GM18861 (cell line): ENCODE results near the gene RPS6KA2.

ENCODE experiments used
- ATAC-seq: cut with Tn5 transposase; IDR thresholded peaks from one replicate; pipeline ENCODE4 v1.9.1; 2021; ENCODE audit not compliant: unreplicated experiment

The RPS6KA2 gene

DNA sequence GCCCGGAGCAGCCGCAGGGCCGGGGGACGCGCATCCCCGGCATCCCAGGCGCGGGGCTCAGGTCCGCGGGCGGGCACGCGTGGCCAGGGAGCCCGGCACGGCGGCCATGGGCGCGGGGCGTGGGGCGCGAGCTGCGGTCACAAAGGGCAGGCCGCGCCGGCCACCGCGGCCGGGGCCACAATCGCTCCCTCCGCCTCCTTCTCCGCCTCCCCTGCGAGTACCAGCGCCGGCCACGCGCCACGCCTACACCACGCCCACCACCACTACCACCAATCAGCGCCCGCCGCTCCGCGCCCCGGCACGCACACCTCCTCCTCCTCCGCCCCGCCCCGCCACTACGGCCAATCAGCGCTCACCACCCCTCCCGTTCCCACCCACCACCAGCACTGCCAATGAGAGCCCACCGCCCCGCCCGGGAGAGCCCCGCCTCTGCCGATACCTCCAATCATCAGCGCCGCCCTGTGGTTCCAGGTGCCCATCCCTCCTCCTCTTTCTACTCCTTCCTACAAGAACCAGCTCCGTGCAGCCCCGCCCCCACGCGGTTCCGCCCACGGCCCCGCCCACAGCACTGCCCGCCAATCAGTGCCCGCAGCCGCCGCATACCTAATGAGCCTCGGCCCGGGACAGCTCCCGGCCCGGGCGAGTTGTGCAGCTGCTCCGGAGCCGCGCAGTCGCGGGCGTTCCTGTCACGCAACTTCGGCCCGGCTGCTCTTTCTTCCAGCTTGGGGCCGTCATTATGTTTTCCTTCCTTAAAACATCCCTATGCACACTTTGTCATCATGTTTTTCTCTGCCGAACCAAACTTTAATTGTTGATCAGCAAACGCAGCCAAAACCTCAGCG, at the start of gene RPS6KA2:
Gene RPS6KA2, minus strand, starts transcription at position 219 of the 842 bp plus-strand sequence. CDS start 232 bp downstream, outside the sequence.
- peak; percentile 86 for ATAC-seq

DNA sequence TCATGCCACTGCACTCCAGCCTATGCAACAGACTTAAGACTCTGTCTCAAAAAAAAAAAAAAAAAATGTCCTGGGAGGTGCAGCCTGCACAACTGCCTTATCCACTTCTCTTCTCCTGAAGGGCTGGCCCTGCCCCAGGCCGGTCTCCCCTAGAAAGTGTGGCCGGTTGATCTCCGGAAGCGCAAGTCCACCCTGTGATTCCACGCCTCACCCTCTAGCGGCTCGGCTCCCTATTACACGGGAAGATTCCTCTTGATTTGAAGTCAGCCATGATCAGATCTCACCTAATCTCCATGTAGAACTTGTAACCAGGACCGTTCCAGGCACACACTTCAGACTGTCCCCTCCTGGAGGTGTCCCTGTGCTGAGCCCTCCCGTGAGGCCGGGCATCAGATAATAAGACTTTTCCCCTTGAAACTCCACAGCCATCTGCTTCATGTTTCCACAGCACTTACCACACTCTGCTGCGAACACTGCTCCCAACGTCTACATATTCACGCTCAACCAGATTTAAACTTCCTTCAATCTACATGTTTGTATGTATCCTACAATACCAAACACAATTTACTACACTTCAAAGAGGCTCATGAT, 49.3 kb upstream of the RPS6KA2 start:
- ATAC-seq: no peak

DNA sequence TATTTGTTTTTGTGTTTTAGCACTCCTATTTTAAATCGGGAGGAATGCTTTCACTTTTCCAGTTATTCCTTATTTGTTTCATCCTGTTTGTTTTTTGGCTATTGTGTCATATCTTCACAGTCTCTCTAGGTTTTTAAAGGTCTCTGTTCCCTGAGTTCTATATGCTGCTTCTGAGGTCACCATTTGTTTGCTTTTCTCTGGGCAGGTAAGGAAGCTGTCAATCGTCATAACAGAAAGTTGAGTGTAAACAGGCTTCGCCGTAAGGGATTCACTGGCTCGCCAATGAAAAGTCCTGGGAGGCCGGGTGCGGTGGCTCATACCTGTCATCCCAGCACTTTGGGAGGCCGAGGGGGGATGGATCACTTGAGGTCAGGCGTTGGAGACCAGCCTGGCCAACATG, 48.7 kb upstream of the RPS6KA2 start:
- ATAC-seq: no peak

DNA sequence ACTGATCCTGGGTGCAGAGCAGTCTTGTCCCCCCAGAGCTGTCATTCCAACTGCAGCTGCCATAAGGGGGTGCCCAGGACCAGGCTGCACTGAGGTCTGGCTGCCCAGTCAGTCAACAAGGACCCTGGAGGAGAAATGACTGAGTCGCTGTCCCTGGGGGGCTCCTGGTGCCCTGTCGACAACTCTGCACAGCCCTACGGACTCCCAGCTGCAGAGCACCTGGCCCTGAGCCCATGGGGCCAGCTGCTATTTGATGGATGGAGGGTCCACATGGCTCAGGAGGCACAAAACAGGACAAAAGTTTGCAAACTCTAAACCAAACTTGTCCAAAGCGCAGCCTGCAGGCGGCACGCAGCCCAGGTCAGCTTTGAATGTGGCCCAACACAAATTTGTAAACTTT, 46.3 kb upstream of the RPS6KA2 start:
- no peak for ATAC-seq

DNA sequence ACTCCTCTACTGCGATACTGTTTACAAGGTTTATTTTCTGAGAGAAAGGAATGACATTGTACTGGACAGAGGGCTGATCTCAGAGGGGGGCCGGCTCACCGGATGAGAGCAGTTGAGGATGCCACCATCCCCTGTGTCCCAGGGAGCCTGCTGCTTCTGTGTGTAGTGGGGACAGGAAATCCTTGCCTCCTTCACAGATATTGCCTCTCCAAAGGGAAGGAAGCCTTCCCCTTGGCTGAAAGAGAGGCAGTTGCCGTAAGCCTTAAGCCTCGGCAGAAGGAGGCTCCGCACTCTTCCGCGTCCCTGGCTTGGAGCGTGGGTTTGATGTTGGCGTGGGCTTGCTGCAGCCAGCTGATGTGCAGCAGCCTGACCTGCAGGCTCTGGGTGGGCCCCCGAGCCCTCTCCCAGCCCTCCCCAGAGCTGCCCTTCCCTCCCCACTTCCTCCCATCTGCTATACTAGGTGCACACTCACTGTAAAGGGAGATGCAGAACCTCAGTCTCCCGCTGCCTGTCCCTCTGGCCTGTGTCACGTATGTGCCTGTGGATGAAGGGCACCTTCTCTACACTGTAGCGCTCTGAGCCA, 45.7 kb upstream of the RPS6KA2 start:
- ATAC-seq: no peak

DNA sequence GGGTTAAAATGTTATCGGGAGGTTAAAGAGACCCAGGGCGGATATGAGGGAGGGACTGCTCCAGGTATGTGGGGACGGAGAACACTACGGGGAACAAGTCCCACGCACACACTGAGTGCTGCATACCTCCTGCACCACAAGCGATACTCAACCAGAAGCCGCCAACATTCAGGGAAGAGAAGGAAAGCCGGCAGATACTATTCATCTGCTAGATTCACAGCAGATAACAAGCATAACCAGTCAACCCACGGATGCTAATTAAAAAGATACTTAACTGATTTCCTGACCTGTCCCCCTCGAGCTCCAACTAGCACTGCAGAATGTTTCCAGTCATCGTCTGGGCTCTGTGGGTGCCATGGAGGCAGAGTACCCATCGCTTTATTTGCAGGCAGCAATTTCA, 45.1 kb upstream of the RPS6KA2 start:
- no peak for ATAC-seq

DNA sequence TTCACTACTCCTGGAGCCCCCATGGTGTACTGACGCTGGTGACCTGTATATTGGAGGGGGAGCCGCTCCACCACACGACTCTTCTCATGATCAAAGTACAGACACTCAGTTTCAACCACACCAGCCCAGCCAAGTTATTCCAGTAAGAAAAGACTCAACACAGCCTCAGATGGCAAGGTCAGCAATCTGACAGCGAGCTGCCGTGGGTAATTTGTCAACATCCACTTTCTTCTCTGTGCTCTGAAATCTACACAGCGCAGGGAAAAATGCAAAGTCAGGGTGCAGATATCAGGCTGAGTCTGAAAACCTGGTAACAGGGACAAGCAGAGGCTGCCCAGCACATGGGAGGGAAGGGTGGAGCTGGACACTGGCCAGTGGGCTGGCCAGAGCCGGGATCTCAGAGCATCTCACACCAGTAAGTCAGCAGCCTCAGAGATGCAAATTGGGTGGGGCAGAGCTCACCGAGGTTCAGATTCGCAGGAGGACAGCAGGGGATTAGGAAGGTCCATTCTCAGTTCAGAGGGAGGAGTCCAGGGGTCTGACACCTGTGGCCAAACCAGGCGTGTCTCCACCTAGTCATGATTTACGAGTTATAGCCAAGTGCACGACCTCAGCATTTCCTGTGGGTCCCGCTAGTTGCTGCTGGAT, 44.5 kb upstream of the RPS6KA2 start:
- ATAC-seq: no peak

DNA sequence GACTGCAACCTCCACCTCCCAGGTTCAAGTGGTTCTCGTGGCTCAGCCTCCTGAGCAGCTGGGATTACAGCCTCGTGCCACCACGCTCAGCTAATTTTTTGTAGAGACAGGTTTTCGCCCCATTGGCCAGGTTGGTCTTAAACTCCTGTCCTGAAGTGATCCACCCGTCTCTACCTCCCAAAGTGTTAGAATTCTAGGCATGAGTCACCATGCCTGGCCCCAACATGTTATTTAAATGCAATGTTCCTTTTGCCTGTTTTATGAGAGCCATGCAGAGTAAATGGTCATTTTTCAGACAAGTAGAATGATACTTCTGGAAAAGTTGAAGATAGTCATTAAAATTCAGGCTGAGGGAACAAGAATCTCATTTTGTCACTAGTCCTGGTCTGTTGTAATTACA, 43.8 kb upstream of the RPS6KA2 start:
- ATAC-seq: no peak

DNA sequence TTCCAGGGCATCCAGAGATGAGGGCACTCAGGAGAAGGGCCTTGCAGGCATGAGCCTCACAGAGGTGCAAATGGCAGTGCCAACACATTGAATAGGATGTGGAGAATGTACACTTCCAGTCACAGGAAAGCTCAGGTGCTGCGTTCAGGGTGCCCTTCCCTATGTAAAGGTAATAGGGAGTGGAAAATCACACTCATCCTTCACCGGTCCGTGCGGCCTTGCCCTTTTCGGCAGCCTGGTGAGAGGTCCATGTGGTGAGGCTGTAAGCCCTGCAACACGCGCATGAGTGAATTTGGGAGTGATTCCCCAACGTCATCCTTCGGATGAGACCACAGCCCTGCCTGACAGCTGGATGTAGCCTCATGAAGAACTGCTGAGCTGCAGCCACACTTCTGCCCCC, 43.0 kb upstream of the RPS6KA2 start:
- no peak for ATAC-seq

DNA sequence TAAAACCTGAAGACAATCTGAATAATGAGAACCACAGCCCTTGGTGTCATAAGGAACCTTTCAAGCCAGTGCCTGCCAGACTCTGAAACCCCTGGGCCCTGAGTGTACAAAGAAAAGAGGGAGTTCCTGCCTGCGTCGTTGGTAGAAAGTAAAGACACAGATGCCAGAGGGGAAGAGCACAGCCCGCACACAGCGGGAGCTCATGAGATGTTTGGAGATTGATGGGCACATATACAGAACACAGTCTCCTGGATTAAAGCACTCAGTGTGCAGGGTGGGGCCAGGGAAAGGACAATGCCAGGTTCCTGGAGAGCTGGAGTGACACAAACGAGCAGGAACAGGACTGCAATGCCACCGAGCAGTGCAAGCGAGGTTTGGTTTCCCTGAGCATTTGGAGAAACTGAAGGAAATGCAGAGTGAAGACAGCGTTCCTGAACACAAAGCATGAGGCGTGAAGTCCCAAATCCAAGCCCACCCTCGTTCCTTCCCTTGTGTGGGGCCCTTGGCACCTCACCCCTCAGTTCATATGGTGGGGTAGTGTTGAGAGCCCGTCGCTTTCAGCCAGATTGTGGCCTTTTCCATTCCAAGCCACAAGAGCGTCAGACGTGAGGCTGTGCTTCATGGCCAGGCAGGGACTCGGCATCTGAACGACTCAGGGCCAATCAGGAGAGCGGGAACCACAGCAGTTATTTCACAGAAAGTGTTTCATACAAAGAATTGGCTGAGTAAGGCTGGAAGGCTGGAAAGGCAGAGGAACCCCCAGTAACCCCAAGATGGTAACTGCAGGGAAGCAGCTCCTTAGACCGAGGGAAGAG, 41.0 kb upstream of the RPS6KA2 start:
- ATAC-seq: no peak

DNA sequence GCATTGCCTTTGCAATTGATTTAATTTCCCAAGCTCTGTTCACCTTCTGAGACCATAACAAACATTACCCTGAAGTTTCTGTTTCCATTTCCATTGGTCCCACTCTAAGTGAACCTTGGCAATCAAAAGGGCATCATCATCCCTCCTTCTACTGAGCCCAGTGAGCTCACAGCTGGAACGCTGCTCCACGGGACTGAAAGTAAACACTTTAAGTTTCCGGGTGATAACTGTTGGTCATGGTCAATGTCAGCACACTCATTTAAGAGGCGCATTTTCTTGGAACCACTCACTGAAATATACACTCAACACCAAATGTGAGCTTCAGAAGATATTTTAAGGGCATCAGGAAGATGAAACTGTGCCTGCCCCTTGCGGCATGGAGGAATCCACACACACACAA, 37.1 kb upstream of the RPS6KA2 start:
- no peak for ATAC-seq

DNA sequence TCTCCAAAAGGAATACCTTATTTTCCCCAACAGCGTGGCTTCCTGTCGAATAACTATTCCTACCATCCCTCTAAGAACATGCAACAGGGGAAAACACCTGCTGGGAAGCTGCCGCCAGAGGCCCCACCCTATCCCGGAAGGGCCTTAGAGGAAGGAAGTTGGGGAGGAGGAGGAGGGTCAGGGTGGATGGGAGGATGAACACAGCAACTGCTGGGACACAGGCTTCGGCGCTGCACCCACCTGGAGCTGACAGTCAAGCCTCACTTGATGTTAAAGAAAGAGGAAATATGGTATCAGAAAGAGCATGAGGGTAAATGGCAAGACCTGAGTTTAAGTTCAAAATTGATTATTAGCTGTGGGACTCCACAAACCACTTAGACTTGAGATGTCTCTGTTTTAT, 36.5 kb upstream of the RPS6KA2 start:
- ATAC-seq: no peak

DNA sequence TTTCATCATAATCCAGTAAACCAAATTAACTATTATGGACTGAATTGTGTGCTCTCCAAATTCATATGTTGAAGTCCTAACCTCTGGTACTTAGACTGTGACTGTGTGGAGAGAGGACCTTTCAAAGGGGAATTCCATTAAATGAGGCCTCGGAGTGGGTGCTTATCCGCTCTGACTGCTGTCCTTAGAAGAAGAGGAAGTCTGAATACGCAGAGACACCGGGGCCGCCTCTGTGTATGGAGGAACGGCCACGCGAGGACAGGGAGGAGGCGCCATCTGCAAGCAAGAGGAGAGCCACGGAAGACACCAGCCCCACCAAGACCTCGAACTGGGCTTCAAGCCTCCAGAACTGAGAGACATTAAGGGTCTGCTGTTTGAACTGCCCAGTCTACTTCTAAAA, 35.6 kb upstream of the RPS6KA2 start:
- ATAC-seq: no peak

DNA sequence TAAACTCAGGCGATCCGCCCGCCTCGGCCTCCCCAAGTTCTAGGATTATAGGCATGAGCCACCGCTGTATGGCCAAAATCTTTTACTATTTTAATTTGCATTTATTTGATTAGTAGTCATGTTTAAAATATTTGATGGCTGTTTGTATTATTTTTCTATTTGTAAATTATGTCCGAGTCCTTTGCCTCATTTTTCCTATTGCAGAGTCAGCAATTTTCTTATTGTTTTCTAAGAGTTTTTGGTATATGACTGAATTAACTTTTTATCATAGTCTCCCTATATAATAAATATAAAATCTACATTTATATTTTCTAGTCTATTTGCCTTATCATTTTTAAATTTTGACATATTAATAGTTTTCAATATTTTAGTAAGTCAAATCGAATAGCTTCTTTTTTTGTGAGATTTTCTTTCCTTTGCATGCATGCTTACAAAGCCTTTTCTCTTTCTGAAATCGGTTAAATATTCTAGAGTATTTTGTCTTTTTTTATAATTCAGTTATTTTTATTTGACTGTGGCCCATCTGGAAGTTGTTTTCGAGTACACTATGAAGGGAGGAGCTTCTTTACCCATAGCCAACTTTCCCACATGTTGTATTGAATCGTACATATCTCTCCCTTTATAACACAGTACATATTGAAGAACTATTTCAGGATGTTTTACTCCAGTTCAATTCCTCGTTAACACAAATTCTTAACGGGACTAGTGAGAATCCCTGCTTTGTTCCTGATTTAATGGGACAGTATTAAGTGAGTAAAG, 34.5 kb upstream of the RPS6KA2 start:
- no peak for ATAC-seq

DNA sequence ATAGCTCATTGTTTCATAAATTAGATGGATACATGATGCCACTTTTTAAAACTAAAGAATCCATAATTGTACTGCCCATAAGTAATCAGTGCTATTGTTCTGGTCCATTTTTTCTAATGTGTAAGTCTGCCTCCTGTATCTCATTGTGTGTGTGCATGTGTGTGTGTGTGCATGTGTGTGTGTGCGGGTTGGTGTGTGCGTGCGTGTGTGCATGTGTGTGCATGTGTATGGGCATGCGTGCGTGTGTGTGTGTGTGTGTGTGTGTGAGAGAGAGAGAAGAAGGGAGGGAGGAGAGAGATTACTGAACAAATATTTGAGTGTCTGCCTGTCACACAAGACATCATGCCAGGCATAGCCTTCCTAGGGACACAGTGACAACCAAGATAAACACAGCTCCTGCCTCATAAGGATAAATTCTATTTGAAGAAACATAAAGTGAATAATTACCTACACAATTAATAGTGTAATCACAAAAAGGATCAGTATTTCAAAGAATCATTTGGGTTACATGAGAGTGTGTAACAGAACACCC, 33.2 kb upstream of the RPS6KA2 start:
- ATAC-seq: no peak

DNA sequence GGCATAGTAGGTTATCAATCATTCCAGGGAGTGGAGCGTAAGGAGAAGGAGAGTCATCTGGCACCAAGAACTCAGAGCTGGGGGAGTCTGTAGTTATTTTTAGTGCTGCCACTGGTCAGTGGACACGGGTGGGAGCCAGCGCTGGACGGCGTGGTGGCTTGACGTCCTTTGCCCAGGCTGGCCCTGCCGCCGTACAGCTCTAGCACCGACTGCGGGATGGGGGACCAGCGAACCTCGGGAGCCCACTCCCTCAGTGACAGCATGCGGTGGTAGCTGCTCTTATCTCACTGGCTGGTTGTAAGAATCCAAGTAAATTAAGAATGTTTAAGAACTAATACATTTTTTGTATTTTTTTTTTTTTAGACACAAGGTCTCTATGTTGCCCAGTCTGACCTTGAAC, 32.5 kb upstream of the RPS6KA2 start:
- ATAC-seq: no peak

DNA sequence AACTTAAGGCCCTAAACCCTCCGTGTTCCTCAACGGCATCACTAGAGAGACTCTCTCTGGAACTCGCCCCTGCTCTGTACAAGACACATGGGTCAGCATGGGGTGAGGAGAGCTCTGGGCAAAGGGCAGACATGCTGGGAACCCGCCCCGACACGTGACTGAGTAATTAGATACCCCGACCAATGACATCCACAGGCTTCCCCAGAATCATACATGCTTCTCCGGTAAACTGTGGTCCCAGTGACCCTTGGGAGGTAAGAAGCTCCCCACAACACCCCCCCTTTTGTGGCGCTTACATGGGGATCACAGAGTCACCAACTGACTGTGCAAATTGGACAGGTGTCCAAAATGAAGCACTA, 31.7 kb upstream of the RPS6KA2 start:
- ATAC-seq: no peak

DNA sequence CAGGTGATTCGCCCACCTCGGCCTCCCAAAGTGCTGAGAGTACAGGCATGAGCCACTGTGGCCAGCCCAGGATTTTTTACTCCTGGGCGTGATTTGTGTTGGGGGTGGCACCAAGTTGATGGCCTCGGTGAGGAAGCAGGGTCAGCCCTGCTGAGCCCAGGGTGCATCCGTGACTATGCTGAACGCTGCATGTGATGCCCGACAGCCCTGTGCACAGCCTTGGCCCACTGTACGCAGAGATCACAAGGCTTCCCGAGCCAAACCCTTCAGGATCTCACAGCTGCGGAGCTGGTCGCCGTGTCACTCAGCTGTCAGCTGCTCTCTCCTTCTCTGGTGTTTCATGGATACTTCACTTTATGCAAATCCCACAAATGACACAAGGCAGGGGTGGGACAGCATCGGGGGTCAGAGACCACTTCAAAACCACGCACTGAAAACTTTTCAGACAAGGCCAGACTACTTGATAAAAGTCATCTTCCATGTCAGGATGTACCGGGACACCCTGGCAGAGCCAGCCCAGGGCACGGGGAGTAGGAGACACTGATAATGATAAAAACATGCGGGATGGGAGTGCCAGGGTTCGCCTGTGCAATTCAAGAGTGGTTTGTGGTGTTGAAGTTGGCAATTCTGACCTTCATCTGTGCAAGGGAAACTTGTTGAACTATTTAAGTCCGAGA, 31.2 kb upstream of the RPS6KA2 start:
- no peak for ATAC-seq

DNA sequence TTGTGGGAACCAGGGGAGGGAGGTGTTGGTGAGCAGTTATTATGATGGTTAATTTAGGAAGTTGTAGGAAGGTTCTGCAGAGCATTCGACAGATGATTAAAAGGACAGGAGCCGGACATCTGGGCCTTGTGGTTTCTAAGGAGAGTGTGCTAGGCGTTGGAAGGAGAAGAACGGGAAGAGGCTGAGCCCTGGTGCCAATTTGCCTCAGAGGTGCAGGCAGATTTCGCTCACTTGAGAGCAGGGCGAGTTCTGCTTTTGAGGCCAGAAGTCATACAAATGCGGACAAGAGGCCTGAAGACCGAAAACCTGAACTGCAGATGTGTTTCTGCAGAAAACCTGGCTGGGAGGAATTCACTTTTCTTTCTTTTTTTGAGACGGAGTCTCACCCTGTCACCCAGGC, 30.5 kb upstream of the RPS6KA2 start:
- no peak for ATAC-seq
